Upper lobe of right lung (tissue), 1 donor: ENCODE measurements around the gene NR1D1. TPM values are rescaled to one million over a fixed set of nuclear protein-coding genes. Genes with fewer than 3 reads are reported as not detected.

Experiments
- ATAC-seq: fragments of 200-7000 bp; cut with Tn5 transposase; one replicate; pipeline ENCODE4 v1.9.1; 2020; ENCODE audit warnings: mild to moderate bottlenecking, moderate library complexity
- DNase-seq: peaks from one replicate; pipeline ENCODE4 v3.0.0-alpha.2; 2020
- H3K27ac ChIP-seq: fragments of 200-600 bp; one replicate; pipeline ENCODE4 v1.8.0; 2022
- H3K27me3 ChIP-seq: fragments of 200-600 bp; one replicate; pipeline ENCODE4 v1.8.0; 2022; ENCODE audit warnings: mild to moderate bottlenecking
- H3K36me3 ChIP-seq: fragments of 200-600 bp; one replicate; pipeline ENCODE4 v1.8.0; 2022
- H3K4me1 ChIP-seq: fragments of 200-600 bp; one replicate; pipeline ENCODE4 v1.8.0; 2022
- H3K4me3 ChIP-seq: fragments of 200-600 bp; one replicate; pipeline ENCODE4 v1.8.0; 2022; ENCODE audit warnings: mild to moderate bottlenecking
- H3K9me3 ChIP-seq: fragments of 200-600 bp; one replicate; pipeline ENCODE4 v1.8.0; 2022
- CTCF ChIP-seq: fragments of 200-600 bp; IDR thresholded peaks from one replicate; pipeline ENCODE4 v1.8.0; 2022; ENCODE audit warnings: antibody characterized with exemption
- intact Hi-C: fragments of 100-400 bp; cut with DNase I; formaldehyde crosslinking; loops from one replicate; pipeline ENCODE4 v1.11.0; 2022
- total RNA-seq: library from RNA; stranded (reverse); fragmentation: NEBNext Ultra II Directional; extraction: Animal tissue kit (Norgen Biotek cat#: 25700); gene quantifications from one replicate; pipeline ENCODE4 v1.2.1, GENCODE V29; 2021
- donor health status: DM: no; HTN: yes; CAD: no; lungs with severe emphysema.

Gene NR1D1
- total RNA-seq, 1 donor from 2014 or later: 24.9 TPM

- DNase-seq (no peak), ATAC-seq (no peak)
- Histone ChIP-seq H3K4me1 (peaks cover 27% of the 10 kb centered on the region), H3K36me3 (no peaks in the 10 kb centered on the region), H3K4me3 (no peak overlapping the region), H3K27me3 (no peaks in the 10 kb centered on the region), H3K27ac (no peak overlapping the region), H3K9me3 (no peaks in the 10 kb centered on the region)
- intact Hi-C loops: no loop called here
- TF ChIP-seq CTCF: no peak
Observed at GRCh38 chr17:40060887-40061608, 39.3 kb downstream of the NR1D1 start.

GRCh38 chr17:40059729-40060475 is 40.5 kb downstream of the NR1D1 start:
- Histone ChIP-seq H3K27me3 (no peaks in the 10 kb centered on the region), H3K9me3 (no peaks in the 10 kb centered on the region), H3K4me3 (no peak overlapping the region), H3K27ac (peak overlapping the region; percentile 42), H3K4me1 (peaks cover 16% of the 10 kb centered on the region), H3K36me3 (no peaks in the 10 kb centered on the region)
- ATAC-seq (no peak), DNase-seq (no peak)
- intact Hi-C loops: no loop called here
- no peak for TF ChIP-seq CTCF

DNA sequence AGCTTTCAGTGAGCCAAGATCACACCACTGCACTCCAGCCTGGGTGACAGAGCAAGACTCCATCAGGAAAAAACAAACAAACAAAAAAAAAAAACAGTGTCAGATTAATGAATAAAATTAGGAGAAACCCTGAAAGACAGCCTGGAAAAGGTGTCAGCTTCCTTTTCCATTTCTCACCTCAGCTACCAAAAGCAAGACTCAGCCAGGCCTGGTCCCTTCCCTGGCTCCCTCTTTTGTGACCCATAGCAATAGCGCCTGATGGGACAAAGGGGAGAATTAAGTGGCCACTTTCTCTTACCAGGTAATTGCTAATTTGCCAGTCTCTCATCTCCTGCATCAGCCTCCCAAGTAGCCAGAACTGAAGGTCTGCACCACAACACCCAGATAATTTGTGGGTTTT is 41.5 kb downstream of the NR1D1 start:
- Histone ChIP-seq H3K27me3 (no peaks in the 10 kb centered on the region), H3K4me1 (peaks cover 5% of the 10 kb centered on the region), H3K27ac (peak overlapping the region; percentile 80), H3K9me3 (no peaks in the 10 kb centered on the region), H3K36me3 (no peaks in the 10 kb centered on the region), H3K4me3 (no peak overlapping the region)
- no peak for TF ChIP-seq CTCF
- no peak for DNase-seq
- intact Hi-C loops: no loop called here
- ATAC-seq: no peak

DNA sequence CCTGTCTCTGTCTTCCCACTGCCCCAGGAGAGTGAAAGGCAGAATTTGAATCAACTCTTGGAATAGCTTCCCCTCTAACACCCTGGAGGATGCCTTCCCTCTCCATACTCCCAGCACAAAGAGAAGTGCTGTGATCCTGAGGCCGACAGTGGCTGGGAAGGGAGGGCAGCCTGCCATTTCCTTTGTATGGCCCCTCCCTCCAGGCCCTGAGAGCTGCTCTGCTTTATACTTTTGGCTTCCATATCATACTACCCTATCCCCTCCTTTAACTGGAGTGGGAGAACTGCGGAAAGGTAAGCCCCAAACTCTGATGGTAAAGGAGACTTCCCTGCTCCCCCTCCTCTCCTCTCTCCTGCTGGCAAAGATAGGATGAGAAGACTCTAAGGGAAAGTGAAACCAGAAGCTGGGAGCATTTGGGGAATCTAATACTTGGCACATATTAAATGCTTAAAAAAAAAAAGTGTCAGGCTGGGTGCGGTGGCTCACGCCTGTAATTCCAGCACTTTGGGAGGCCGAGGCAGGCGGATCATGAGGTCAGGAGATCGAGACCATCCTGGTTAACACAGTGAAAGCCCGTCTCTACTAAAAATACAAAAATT is 42.1 kb downstream of the NR1D1 start:
- no peak for ATAC-seq
- Histone ChIP-seq H3K36me3 (no peaks in the 10 kb centered on the region), H3K9me3 (no peaks in the 10 kb centered on the region), H3K4me1 (peaks cover 7% of the 10 kb centered on the region), H3K27ac (peak overlapping the region; percentile 80), H3K4me3 (no peak overlapping the region), H3K27me3 (no peaks in the 10 kb centered on the region)
- TF ChIP-seq CTCF: no peak
- intact Hi-C loops: no loop called here
- DNase-seq: no peak

- ATAC-seq (no peak), DNase-seq (no peak)
- Histone ChIP-seq H3K36me3 (peaks cover 15% of the 10 kb centered on the region), H3K27me3 (no peaks in the 10 kb centered on the region), H3K9me3 (no peaks in the 10 kb centered on the region), H3K4me3 (no peak overlapping the region), H3K27ac (no peak overlapping the region), H3K4me1 (peaks cover 8% of the 10 kb centered on the region)
- no peak for TF ChIP-seq CTCF
- intact Hi-C loops: no loop called here
Observed at GRCh38 chr17:40056379-40057015, 43.9 kb downstream of the NR1D1 start.

Other genes with a start within 250 kb of the NR1D1 start
- 8.2 TPM for gene IKZF3, start 236.3 kb downstream of the NR1D1 start, total RNA-seq
- gene ZPBP2, start 232.4 kb downstream of the NR1D1 start, total RNA-seq: not detected
- 13.5 TPM for gene GSDMB, start 182.0 kb downstream of the NR1D1 start, total RNA-seq
- 70.3 TPM for gene ORMDL3, start 173.0 kb downstream of the NR1D1 start, total RNA-seq
- gene LRRC3C, start 172.9 kb downstream of the NR1D1 start, total RNA-seq: not detected
- gene GSDMA, start 137.6 kb downstream of the NR1D1 start, total RNA-seq: 0.29 TPM
- 73.6 TPM for gene PSMD3, start 119.8 kb downstream of the NR1D1 start, total RNA-seq
- 1.2 TPM for gene CSF3, start 85.1 kb downstream of the NR1D1 start, total RNA-seq
- 81.3 TPM for gene MED24, start 46.2 kb downstream of the NR1D1 start, total RNA-seq
- gene THRA, start 37.6 kb downstream of the NR1D1 start, total RNA-seq: 55.6 TPM
- 84.4 TPM for gene MSL1, start 21.4 kb upstream of the NR1D1 start, total RNA-seq
- 106 TPM for gene CASC3, start 39.9 kb upstream of the NR1D1 start, total RNA-seq
- 10.2 TPM for gene RAPGEFL1, start 76.9 kb upstream of the NR1D1 start, total RNA-seq
- gene WIPF2, start 118.7 kb upstream of the NR1D1 start, total RNA-seq: 38.3 TPM
- gene CDC6, start 187.3 kb upstream of the NR1D1 start, total RNA-seq: 1.4 TPM
- gene RARA, start 208.6 kb upstream of the NR1D1 start, total RNA-seq: 69.7 TPM